GM21576 (cell line): ENCODE data around the gene TRIM64C.
"Not testable (repeated sequence)": the region's sequence is repeated elsewhere in the genome, so short reads cannot be mapped to it uniquely, and the experiment has no call there.

Experiments used
- ATAC-seq: cut with Tn5 transposase; IDR thresholded peaks from one replicate; pipeline ENCODE4 v1.9.1; 2021; ENCODE audit warnings: mild to moderate bottlenecking, moderate library complexity; ENCODE audit not compliant: unreplicated experiment

The TRIM64C gene

GRCh38 chr11:49059012-49059411 lies at the start of gene TRIM64C:
TSS of gene TRIM64C (minus strand) at chr11:49059112. CDS start at chr11:49059112, 0 bp downstream.
- not testable (repeated sequence) for ATAC-seq

- not testable (repeated sequence) for ATAC-seq
These were observed 43.4 kb upstream of the TRIM64C start for GRCh38 chr11:49102356-49102755.

GRCh38 chr11:49069897-49070296 lies 11.0 kb upstream of the TRIM64C start:
- not testable (repeated sequence) for ATAC-seq

- not testable (repeated sequence) for ATAC-seq
These were observed 9.1 kb downstream of the TRIM64C start for GRCh38 chr11:49049821-49050220.

GRCh38 chr11:49048229-49048628 lies 10.7 kb downstream of the TRIM64C start:
- ATAC-seq: not testable (repeated sequence)

- not testable (repeated sequence) for ATAC-seq
These were observed 30.4 kb downstream of the TRIM64C start, which contains the start of gene TRIM49B for GRCh38 chr11:49028523-49028922. TSS of gene TRIM49B (plus strand) at chr11:49028823. CDS start at chr11:49031600, 2,777 bp downstream.
